EL (cell line): ENCODE data around the gene SRRM2.

Experiments
- DNase-seq: peaks from one replicate; pipeline ENCODE4 v3.0.0-alpha.2; 2016

The SRRM2 gene

GRCh38 chr16:2803545-2804195, 51.2 kb downstream of the SRRM2 start:
- DNase-seq: no peak

DNA sequence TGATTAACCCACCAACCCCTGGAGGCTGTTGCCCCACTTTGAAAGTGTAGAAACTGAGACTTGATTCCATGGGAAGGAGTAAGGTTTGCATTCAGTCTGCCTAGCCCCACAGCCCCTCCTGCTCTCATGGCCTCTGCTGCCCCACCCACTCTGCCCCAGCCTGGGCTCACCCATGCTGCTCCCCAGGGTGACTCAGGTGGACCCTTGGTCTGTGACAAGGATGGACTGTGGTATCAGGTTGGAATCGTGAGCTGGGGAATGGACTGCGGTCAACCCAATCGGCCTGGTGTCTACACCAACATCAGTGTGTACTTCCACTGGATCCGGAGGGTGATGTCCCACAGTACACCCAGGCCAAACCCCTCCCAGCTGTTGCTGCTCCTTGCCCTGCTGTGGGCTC, 52.3 kb downstream of the SRRM2 start:
- DNase-seq: no peak

DNA sequence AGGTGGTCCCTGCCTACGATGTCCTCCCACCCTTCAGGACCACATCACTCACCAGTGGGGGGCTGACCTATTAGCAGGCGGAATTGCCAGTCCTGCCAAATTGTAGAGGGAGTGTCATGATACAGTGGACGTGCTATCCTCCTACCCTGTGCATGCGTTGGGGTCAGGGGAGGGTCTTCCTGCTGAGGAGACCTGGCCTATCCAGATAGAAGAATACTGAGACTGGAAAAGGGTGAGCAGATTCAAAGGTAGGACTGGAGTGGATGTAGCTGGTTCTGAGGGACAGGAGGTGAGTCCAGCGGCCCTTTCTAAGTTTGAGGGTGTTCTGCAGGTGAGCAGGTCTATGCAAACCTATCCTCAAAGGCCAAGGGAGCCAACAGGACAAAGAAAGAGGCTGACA, 53.8 kb downstream of the SRRM2 start:
- DNase-seq: no peak

GRCh38 chr16:2808181-2808580, 55.7 kb downstream of the SRRM2 start:
- no peak for DNase-seq

DNA sequence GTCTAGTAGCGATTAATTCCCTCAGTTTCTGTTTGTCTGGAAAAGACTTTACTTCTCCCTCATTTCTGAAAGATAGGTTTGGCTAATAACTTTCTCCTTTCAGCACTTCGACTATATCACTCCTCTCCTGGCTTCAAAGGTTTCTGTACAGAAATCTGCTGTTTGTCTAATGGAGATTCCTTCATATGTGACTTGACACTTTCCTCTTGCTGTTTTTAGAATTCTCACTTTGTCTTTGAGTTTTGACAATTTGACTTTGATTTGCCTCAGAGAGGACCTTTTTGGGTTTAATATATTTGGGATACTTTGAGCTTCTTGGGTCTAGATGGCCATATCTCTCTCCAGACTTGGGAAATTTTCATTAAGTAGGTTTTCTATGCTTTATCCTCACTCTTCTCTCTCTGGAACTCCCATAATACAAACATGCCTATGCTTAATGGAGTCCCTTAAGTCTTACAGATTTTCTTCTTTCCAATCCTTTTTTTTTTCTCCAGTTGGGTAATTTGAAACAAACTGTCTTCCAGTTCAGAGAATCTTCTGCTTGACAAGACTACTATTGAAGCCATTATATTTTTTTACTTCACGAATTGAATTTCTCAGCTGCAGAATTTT, 56.8 kb downstream of the SRRM2 start:
- DNase-seq: no peak

DNA sequence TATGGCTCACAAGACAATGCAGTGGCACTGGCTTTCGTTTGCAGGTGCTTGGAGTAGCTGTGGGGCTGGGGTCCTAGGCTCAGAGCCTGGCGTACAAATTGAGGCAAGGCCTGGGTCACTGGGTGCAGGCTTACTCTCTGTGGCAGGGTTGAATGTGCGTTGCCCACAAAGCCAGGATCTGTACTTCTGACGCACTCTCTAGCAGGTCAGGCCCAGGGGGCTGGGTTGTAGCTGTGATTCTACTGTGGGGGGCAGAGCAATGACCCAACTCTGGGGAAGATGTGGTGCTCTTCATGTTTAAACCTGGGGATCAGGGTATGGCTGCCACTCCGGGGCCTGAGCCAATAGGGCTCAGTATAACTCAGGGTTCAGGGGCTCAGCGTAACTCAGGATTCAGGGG, 58.2 kb downstream of the SRRM2 start:
- no peak for DNase-seq

GRCh38 chr16:2811703-2812471, 59.4 kb downstream of the SRRM2 start:
- no peak for DNase-seq

GRCh38 chr16:2813771-2814221, 61.4 kb downstream of the SRRM2 start:
- no peak for DNase-seq

DNA sequence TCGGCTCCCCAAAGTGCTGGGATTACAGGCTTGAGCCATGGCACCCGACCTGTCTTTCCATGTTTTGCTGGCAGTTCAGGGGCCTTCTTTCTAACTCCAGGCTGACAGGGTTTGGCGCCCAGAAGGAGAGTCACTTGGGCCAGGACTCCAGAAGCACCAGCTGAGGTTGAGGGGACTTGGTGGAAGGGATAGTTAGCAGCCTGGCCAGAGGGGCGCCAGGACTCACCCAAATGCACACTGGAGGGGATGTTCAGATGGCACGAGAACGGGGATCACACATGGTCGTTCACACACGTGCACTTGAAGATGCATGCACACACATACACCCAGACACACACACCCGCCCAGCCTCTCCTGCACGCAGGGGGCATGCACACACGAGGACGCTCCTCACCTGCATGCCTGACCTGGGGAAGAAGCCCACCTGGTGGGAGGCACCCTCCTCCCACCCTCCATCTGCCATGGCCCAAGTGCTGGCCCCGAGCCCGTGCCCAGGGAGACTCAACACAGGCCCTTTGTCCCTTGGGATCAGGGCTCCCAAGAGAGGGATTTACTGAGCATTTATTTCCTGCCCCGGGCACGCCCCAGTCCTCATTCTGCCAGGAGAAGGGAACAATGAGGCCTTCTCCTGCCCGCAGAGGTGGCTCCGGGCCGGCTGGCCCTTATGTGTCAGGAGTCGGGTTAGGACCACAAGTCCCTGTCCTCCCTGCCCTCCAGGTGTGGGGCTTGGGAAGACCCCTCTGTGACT, 62.3 kb downstream of the SRRM2 start:
- DNase-seq: no peak

GRCh38 chr16:2815299-2815771, 62.9 kb downstream of the SRRM2 start:
- DNase-seq: no peak

- DNase-seq: no peak
These were observed 64.4 kb downstream of the SRRM2 start, which contains the start of gene PRSS21 for GRCh38 chr16:2816751-2817339. Gene PRSS21 (plus strand): TSS chr16:2817237. CDS start chr16:2817269, 32 bp downstream.

- no peak for DNase-seq
These were observed 65.2 kb downstream of the SRRM2 start for GRCh38 chr16:2817340-2818271.

- DNase-seq: no peak
These were observed 65.9 kb downstream of the SRRM2 start for GRCh38 chr16:2818272-2818876.

GRCh38 chr16:2819179-2819938, 66.9 kb downstream of the SRRM2 start:
- DNase-seq: no peak

DNA sequence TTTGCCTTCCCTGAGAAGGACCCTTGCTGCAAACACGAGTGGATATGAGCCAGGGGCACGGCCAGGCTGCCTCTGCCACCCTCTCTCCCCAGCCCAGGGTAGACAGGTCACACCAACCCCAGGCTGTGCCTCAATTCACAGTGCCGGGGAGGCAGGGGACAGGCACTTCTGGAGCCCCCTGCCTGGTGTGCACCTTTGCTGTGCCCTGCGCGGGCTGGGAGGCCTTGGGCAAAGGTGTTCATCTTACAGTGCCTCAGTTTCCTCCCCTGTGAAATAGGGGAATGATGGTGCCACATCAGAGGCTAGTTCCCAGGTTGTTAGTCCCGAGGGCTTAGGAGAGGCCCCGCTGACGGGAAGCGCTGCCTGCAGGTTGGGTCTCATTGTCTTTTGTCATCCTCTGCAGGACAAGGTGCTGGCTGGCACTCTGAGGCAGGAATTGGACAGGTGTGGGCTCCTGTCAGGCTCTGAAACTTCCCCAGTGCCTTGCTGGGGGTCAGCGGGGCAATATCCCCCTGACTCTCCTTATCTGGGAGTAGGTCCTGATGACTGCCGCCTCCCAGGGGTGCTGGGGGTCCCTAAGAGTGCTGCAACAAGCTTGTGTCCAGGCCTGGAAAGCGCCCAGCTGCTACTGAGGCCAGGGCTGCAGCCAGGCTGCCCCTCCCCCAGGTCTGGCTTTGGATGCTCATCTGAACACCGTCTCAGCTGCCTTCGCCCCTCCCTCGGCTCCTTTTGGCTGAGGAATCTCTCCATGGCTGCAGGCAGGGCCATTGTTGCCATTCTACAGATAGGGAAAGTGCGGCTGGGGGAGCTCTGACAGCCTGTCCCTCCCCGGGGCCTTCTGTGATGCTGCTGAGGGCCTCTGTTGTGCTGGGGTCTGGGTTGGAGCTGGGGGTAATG, 67.7 kb downstream of the SRRM2 start:
- no peak for DNase-seq
